GM11168 (cell line): ENCODE measurements around the gene DEUP1.
"Not testable (repeated sequence)": the region's sequence is repeated elsewhere in the genome, so short reads cannot be mapped to it uniquely, and the experiment has no call there.

Experiments
- in situ Hi-C: fragments of 300-500 bp; cut with MboI; formaldehyde crosslinking; loops from one replicate; pipeline ENCODE4 v1.12.0; 2022; ENCODE audit warnings: low sequenced_read_pairs; ENCODE audit not compliant: unreplicated experiment

The DEUP1 gene, protein sequence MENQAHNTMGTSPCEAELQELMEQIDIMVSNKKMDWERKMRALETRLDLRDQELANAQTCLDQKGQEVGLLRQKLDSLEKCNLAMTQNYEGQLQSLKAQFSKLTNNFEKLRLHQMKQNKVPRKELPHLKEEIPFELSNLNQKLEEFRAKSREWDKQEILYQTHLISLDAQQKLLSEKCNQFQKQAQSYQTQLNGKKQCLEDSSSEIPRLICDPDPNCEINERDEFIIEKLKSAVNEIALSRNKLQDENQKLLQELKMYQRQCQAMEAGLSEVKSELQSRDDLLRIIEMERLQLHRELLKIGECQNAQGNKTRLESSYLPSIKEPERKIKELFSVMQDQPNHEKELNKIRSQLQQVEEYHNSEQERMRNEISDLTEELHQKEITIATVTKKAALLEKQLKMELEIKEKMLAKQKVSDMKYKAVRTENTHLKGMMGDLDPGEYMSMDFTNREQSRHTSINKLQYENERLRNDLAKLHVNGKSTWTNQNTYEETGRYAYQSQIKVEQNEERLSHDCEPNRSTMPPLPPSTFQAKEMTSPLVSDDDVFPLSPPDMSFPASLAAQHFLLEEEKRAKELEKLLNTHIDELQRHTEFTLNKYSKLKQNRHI

DNA sequence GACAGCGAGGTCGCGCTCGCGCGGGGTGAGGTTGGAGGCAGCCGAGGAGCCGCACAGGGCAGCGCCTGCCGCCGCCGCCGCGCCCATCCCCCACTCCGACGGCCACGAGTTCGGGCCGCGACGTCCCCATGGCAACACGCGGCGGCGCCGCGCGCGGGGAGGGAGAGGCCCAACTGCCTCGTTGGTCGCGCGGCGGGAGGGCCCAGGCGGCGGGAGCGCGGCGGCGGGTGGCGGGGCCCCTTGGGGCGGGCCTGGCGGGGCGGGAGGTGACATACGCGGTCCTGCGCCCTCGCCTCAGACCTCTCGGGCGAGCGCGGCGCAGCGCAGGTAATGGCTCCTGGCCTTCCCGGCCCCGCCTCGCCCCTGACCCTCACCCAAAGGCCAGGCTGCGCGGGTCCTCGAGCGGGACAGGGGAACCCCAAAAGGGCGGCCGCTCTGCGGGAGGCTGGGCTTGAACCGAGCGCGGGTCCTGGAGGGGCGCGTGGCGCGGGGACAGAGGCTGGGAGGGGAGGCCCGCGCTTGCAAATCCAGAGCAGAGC is at the start of gene DEUP1:
Gene DEUP1, plus strand, starts transcription at position 297 of the 539 bp plus-strand sequence. CDS start 1,518 bp downstream, outside the sequence.
- in situ Hi-C loops: no loop called here

DNA sequence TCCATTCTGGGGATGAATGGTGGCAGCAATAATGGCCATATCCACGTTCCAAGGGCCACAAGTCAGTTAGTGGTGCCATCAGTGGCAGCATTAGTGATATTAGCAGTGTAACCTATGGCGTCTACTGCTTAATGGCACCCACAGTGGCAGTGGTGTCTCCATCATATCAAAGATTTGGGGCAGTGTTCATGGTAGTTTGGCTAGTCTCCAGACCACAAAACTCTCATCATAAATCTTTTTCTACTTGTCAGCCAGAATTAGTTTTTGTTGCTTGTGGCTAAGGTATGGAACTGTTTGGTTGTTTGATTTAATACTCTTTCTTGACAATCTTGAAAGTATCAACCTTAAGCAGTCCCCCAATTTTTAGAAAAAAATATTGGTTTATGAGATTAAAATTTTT is 45.1 kb upstream of the DEUP1 start:
- in situ Hi-C loops: no loop called here

DNA sequence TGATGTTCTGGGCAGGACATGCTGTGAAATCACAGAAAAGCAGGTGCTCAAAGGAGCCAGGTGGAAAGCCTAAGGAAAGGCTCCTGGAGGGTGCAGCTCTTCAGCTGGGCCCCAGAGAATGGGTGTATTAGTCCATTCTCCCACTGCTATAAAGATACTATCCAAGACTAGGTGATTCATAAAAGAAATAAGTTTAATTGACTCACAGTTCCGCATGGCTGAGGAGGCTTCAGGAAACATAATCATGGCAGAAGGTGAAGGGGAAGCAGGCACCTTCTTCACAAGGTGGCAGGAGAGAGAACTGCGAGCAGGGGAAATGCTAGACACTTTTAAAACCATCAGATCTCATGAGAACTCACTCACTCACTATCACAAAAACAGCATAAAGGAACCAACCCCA is 43.1 kb upstream of the DEUP1 start:
- in situ Hi-C loops: no loop called here

- in situ Hi-C loops: no loop called here
These were observed 42.5 kb upstream of the DEUP1 start for GRCh38 chr11:93288079-93288478.

GRCh38 chr11:93288767-93289166 is 41.8 kb upstream of the DEUP1 start:
- in situ Hi-C loops: no loop called here

DNA sequence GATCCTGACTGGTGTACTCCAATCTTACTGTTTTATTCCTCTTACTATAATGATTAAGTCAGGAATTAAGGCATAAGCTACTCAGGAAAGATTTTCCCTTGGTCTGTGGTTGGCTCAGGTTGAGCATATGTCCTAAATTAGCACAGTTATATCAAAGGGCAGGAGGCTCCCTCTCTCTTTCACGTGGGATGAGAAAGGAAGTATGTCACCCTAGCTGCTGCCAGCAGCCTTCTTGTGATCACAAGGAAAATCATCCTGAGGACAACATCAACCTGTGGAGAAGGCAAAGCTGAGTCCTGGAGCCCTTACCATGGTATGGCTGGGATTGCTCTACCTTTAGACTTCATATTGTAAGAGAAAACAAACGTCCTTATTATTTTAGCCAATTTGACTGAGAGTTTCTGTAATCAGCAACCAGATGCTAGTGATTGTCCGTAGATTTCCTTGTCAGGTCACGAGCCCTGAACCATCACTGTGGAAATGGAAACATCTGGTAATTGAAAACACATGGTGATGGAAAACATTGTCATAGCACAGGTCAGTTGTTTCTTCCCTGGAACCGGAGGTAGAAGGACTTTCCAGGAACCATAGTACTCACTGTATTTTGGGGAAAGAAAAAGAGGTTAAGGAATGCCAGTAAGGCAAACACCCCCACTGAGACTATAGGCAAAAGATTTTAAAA is 40.6 kb upstream of the DEUP1 start:
- in situ Hi-C loops: no loop called here

DNA sequence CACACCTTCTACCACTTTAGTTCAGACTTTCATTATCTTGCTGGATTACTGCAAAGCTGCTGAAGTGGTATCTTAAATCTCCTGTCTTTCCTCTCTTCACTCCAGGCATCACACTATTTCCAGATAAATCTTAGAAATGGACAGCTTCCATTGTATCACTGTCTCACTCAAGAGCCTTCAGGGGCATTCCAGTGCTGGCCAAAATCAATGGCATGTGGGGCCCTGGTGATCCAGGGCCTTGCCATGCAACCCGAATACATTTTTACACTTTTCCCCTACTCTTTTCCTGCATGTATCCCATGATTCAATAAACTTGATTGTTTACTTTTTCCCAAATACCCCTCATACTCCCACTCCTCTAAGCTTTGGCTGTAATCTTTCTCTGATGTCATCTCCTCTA is 39.4 kb upstream of the DEUP1 start:
- in situ Hi-C loops: no loop called here

- in situ Hi-C loops: no loop called here
These were observed 38.6 kb upstream of the DEUP1 start for GRCh38 chr11:93291898-93292297.

- in situ Hi-C loops: no loop called here
These were observed 34.5 kb upstream of the DEUP1 start for GRCh38 chr11:93295921-93296575.

- in situ Hi-C loops: no loop called here
These were observed 26.9 kb upstream of the DEUP1 start for GRCh38 chr11:93303689-93304088.

DNA sequence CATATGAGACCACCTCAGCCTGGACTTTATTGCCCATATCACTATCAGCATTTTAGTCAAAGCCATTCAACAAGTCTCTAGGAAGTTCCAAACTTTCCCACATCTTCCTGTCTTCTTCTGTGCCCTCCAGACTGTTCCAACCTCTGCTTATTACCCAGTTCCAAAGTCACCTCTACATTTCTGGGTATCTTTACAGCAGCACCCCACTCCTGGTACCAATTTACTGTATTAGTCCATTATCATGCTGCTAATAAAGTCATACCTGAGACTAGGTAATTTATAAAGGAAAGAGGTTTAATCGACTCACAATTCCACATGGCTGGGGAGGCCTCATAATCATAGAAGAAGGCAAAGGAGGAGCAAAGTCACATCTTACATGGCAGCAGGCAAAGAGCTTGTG is 16.1 kb upstream of the DEUP1 start:
- in situ Hi-C loops: not testable (repeated sequence)

- in situ Hi-C loops: no loop called here
These were observed 11.2 kb upstream of the DEUP1 start for GRCh38 chr11:93319224-93319839.

GRCh38 chr11:93320230-93320629 is 10.3 kb upstream of the DEUP1 start:
- in situ Hi-C loops: no loop called here

- in situ Hi-C loops: no loop called here
These were observed 8.3 kb upstream of the DEUP1 start for GRCh38 chr11:93322207-93322606.

DNA sequence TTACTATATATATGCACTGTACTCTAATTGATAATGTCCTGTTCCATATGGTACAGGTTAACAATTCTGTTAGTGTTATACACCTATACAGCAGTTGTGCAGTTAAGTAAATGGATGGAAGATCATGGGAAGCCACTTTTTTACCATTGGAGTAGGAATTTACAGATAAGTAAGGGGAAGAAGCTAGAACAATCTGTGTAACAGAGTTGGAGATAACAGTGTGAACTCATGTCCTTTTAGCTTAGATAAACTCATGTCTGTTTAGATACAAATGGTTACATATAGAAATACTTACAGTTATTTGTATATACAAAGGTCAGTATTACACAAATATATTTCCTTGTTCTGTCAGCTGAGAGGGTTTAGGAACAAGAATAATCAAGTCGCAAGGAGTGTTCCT is 6.8 kb upstream of the DEUP1 start:
- in situ Hi-C loops: no loop called here

- in situ Hi-C loops: no loop called here
These were observed 6.0 kb upstream of the DEUP1 start for GRCh38 chr11:93324500-93324899.

DNA sequence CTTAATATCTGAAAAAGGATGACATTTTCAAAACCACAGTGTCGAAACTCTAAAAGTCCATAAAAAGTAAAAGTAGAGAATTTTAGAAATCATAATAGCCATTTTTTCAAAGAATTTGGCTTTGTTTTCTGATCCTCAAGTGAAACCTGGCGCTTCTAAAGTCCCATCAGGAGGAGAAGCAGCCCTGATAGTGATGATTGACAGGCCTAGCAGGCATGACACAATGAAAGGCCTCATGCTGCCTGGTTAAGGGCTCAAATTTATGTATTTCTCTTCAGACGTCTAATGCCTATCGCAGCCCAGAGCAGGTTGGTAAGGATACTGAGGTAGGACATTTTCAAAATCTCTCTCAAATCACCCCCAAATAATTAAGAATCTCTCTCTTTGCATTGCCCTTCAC is 3.9 kb upstream of the DEUP1 start:
- in situ Hi-C loops: no loop called here

GRCh38 chr11:93329936-93330445 is 551 bp upstream of the DEUP1 start:
- in situ Hi-C loops: no loop called here

- in situ Hi-C loops: no loop called here
These were observed 9.7 kb downstream of the DEUP1 start for GRCh38 chr11:93340223-93340622.

- in situ Hi-C loops: no loop called here
These were observed 14.4 kb downstream of the DEUP1 start for GRCh38 chr11:93344855-93345333.
